HG03565 (cell line): ENCODE data around the gene POU2F3.

ENCODE experiments used
- ATAC-seq: cut with Tn5 transposase; IDR thresholded peaks from one replicate; pipeline ENCODE4 v1.9.1; 2021; ENCODE audit warnings: mild to moderate bottlenecking, moderate library complexity; ENCODE audit not compliant: unreplicated experiment

The POU2F3 gene

GRCh38 chr11:120281143-120281795, 41.3 kb downstream of the POU2F3 start:
- no peak for ATAC-seq

GRCh38 chr11:120283124-120283523, 43.2 kb downstream of the POU2F3 start:
- no peak for ATAC-seq

- ATAC-seq = no peak
Measured at GRCh38 chr11:120284272-120284671, 44.3 kb downstream of the POU2F3 start.

GRCh38 chr11:120285256-120285655, 45.3 kb downstream of the POU2F3 start:
- no peak for ATAC-seq

GRCh38 chr11:120288021-120288420, 48.1 kb downstream of the POU2F3 start:
- ATAC-seq = no peak

GRCh38 chr11:120289426-120289825, 49.5 kb downstream of the POU2F3 start:
- no peak for ATAC-seq

- ATAC-seq = no peak
Measured at GRCh38 chr11:120290956-120291355, 51.0 kb downstream of the POU2F3 start.

- ATAC-seq = no peak
Measured at GRCh38 chr11:120293038-120293800, 53.3 kb downstream of the POU2F3 start.

- ATAC-seq = no peak
Measured at GRCh38 chr11:120294096-120294495, 54.2 kb downstream of the POU2F3 start.

GRCh38 chr11:120295099-120295498, 55.2 kb downstream of the POU2F3 start:
- no peak for ATAC-seq

GRCh38 chr11:120296554-120296953, 56.6 kb downstream of the POU2F3 start:
- ATAC-seq = no peak

- no peak for ATAC-seq
Measured at GRCh38 chr11:120298461-120298860, 58.5 kb downstream of the POU2F3 start.

GRCh38 chr11:120302001-120302805, 62.3 kb downstream of the POU2F3 start:
- no peak for ATAC-seq

GRCh38 chr11:120303004-120303637, 63.2 kb downstream of the POU2F3 start:
- ATAC-seq = peak; percentile 60

GRCh38 chr11:120304526-120304925, 64.6 kb downstream of the POU2F3 start:
- no peak for ATAC-seq

- ATAC-seq = no peak
Measured at GRCh38 chr11:120305286-120305685, 65.3 kb downstream of the POU2F3 start.

- no peak for ATAC-seq
Measured at GRCh38 chr11:120306519-120307242, 66.7 kb downstream of the POU2F3 start.

GRCh38 chr11:120307476-120307875, 67.5 kb downstream of the POU2F3 start:
- ATAC-seq = no peak

- ATAC-seq = no peak
Measured at GRCh38 chr11:120308081-120308480, 68.1 kb downstream of the POU2F3 start.

- no peak for ATAC-seq
Measured at GRCh38 chr11:120310870-120311269, 70.9 kb downstream of the POU2F3 start.
